Measurements from ENCODE around the gene COL4A6.

Gene COL4A6

DNA sequence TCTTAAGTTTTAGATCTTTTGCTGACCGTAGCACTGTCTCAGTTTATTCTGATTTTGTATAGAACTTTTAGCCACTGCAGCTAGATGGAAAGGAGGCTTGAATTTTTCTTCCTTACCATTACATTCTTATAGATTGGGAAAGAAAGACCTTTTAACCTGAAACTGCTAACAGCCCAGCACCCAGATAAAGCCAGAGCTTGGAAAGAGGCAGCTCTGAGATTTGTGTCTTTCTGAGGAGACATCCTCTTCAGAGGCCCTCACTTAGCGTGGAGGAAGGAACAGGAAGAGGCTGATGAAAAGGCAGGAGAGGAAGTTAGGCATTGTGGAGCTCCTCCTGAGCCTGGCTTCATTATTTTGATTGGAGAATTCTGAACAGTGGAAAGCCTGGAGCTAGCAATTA is 311.6 kb downstream of the COL4A6 start:
- no peaks in the 10 kb centered on the region for H3K9me3 ChIP-seq (ENCODE audit: control insufficient read depth, low read length)
- no peaks in the 10 kb centered on the region for H3K27me3 ChIP-seq (ENCODE audit: control insufficient read depth, insufficient read depth, low read length)
- no peak overlapping the region for H3K4me3 ChIP-seq (ENCODE audit: low read length)
- H3K9ac ChIP-seq (ENCODE audit: low read length) = no peak overlapping the region
- no peaks in the 10 kb centered on the region for H3K36me3 ChIP-seq (ENCODE audit: control insufficient read depth, insufficient read depth, low read length)
- H3K4me1 ChIP-seq (ENCODE audit: control insufficient read depth, insufficient read depth, low read length) = peaks cover 6% of the 10 kb centered on the region

GRCh38 chrX:108123591-108124366 is 314.4 kb downstream of the COL4A6 start:
- H3K36me3 ChIP-seq (ENCODE audit: control insufficient read depth, insufficient read depth, low read length) = no peaks in the 10 kb centered on the region
- no peaks in the 10 kb centered on the region for H3K9me3 ChIP-seq (ENCODE audit: control insufficient read depth, low read length)
- no peak overlapping the region for H3K4me3 ChIP-seq (ENCODE audit: low read length)
- no peak overlapping the region for H3K9ac ChIP-seq (ENCODE audit: low read length)
- no peaks in the 10 kb centered on the region for H3K27me3 ChIP-seq (ENCODE audit: control insufficient read depth, insufficient read depth, low read length)
- peaks cover 8% of the 10 kb centered on the region for H3K4me1 ChIP-seq (ENCODE audit: control insufficient read depth, insufficient read depth, low read length)

GRCh38 chrX:108122748-108123147 is 315.5 kb downstream of the COL4A6 start:
- Histone ChIP-seq H3K36me3 (ENCODE audit: control insufficient read depth, insufficient read depth, low read length) (no peaks in the 10 kb centered on the region), H3K27me3 (ENCODE audit: control insufficient read depth, insufficient read depth, low read length) (no peaks in the 10 kb centered on the region), H3K9me3 (ENCODE audit: control insufficient read depth, low read length) (no peaks in the 10 kb centered on the region), H3K4me3 (ENCODE audit: low read length) (no peak overlapping the region), H3K9ac (ENCODE audit: low read length) (no peak overlapping the region), H3K4me1 (ENCODE audit: control insufficient read depth, insufficient read depth, low read length) (peaks cover 8% of the 10 kb centered on the region)

DNA sequence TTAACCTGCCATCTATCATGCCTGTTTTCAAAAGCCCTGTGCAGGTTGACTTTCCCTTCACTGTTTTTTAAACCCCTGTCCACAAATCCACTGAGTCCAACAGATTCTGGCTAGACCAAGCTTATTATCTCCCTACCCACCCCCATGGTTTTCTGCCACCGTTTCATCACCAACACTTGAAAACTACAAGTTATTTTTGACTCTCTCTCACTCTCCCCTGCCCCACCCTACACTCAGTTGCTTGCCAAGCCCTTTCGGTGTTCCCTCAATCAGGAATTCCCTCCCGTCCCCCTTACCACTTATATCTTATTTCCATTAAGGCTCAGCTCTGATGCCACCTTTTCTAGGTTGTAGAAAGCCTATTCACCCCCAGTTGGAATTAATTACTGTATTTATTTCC is 316.9 kb downstream of the COL4A6 start:
- no peak overlapping the region for H3K4me3 ChIP-seq (ENCODE audit: low read length)
- no peaks in the 10 kb centered on the region for H3K36me3 ChIP-seq (ENCODE audit: control insufficient read depth, insufficient read depth, low read length)
- no peaks in the 10 kb centered on the region for H3K9me3 ChIP-seq (ENCODE audit: control insufficient read depth, low read length)
- H3K9ac ChIP-seq (ENCODE audit: low read length) = no peak overlapping the region
- peaks cover 8% of the 10 kb centered on the region for H3K4me1 ChIP-seq (ENCODE audit: control insufficient read depth, insufficient read depth, low read length)
- H3K27me3 ChIP-seq (ENCODE audit: control insufficient read depth, insufficient read depth, low read length) = no peaks in the 10 kb centered on the region

- peaks cover 8% of the 10 kb centered on the region for H3K4me1 ChIP-seq (ENCODE audit: control insufficient read depth, insufficient read depth, low read length)
- no peak overlapping the region for H3K9ac ChIP-seq (ENCODE audit: low read length)
- no peaks in the 10 kb centered on the region for H3K9me3 ChIP-seq (ENCODE audit: control insufficient read depth, low read length)
- H3K4me3 ChIP-seq (ENCODE audit: low read length) = no peak overlapping the region
- no peaks in the 10 kb centered on the region for H3K36me3 ChIP-seq (ENCODE audit: control insufficient read depth, insufficient read depth, low read length)
- H3K27me3 ChIP-seq (ENCODE audit: control insufficient read depth, insufficient read depth, low read length) = no peaks in the 10 kb centered on the region
Measured at GRCh38 chrX:108117988-108118387, 320.2 kb downstream of the COL4A6 start.

DNA sequence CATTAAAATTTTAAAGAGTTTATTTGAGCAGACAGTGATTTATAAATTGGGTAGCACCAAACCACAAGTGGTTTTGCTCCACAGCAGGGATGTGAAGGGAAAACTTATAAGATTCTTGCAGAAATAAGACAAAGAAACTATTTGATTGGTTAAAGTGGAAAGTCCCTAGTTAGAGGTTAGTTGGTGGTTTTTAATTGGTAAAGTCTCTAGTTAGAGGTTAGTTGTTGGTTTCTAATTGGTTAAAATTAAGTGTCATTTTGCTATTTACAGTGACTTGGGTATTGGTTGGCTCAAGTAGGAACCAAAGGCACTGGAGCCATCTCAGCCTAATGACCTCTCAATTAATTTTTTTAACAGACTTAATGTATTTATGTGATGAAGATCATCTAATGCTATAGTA is 323.7 kb downstream of the COL4A6 start:
- Histone ChIP-seq H3K36me3 (ENCODE audit: control insufficient read depth, insufficient read depth, low read length) (no peaks in the 10 kb centered on the region), H3K27me3 (ENCODE audit: control insufficient read depth, insufficient read depth, low read length) (no peaks in the 10 kb centered on the region)

More for the DNA sequence above, 323.7 kb downstream of the COL4A6 start:
- H3K9me3 ChIP-seq (ENCODE audit: control insufficient read depth, low read length) = no peaks in the 10 kb centered on the region
- H3K4me3 ChIP-seq (ENCODE audit: low read length) = no peak overlapping the region
- H3K4me1 ChIP-seq (ENCODE audit: control insufficient read depth, insufficient read depth, low read length) = no peaks in the 10 kb centered on the region
- H3K9ac ChIP-seq (ENCODE audit: low read length) = no peak overlapping the region
